GM19239 (cell line): Measurements from ENCODE around the gene RPL13A.

ENCODE experiments used
- DNase-seq: peaks from one replicate; pipeline ENCODE4 v3.0.0; 2011; ENCODE audit warnings: low spot score; ENCODE audit not compliant: insufficient read length
- FAIRE-seq: peaks from 2 replicates; lab custom pipeline; 2011; peaks lifted over from hg19 to GRCh38; lab: Jason Lieb, UNC

RPL13A gene

DNA sequence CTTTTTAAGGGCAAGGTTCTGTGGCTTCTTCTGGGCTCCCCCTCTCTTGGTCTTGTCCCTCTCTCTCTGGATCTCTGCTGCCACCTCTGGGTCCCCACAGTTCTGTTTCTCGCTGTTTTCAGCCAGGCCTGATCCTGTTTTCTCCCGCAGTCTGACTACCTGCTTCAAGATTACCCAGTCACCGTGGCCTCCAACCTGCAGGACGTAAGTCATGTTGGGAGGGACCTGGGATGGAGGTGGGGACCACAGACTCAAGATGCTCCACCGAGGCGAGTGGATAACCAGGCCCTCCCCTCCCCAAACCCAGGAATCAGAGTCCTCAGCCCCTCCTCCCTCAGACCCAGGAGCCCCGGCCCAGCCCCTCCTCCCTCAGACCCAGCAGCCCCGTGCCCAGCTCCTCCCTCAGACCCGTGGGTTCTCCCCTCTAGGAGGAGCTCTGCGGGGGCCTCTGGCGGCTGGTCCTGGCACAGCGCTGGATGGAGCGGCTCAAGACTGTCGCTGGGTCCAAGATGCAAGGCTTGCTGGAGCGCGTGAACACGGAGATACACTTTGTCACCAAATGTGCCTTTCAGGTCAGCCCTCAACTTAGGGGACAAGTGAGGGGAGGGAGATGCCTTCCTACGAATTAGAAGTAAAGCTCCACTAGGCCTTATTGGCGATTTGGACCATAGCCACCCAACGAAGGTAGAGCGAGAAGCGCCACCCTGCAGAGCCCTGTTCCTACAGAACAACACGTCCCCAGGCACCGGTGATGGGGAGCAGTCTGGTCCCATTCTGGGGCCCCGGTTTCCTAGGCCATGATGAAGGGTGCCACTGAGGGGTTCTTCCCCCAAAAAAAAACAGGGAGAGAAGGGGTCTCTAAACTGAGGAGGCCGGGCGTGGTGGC, 11.2 kb upstream of the RPL13A start:
- no peak for DNase-seq

DNA sequence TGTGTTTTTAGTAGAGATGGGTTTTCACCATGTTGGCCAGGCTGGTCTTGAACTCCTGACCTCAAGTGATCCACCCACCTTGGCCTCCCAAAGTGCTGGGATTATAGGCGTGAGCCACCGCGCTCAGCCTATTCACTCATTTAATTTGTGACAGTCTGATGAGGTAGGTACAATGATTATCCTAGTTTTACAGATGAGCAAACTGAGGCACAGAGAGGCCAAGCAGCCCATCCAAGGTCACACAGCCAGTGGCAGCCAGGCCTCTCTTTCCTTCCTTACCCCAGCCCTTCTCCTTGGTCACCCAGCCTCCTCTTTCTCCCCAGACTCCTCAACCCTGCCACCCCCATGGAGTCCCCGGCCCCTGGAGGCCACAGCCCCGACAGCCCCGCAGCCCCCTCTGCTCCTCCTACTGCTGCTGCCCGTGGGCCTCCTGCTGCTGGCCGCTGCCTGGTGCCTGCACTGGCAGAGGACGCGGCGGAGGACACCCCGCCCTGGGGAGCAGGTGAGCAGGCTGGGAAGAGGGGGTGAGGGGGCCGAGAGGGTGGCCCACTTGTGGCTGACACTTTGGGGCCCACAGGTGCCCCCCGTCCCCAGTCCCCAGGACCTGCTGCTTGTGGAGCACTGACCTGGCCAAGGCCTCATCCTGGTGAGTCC, 7.3 kb upstream of the RPL13A start:
- FAIRE-seq (no peak), DNase-seq (no peak)

More for the DNA sequence above, 11.2 kb upstream of the RPL13A start:
- FAIRE-seq: no peak

DNA sequence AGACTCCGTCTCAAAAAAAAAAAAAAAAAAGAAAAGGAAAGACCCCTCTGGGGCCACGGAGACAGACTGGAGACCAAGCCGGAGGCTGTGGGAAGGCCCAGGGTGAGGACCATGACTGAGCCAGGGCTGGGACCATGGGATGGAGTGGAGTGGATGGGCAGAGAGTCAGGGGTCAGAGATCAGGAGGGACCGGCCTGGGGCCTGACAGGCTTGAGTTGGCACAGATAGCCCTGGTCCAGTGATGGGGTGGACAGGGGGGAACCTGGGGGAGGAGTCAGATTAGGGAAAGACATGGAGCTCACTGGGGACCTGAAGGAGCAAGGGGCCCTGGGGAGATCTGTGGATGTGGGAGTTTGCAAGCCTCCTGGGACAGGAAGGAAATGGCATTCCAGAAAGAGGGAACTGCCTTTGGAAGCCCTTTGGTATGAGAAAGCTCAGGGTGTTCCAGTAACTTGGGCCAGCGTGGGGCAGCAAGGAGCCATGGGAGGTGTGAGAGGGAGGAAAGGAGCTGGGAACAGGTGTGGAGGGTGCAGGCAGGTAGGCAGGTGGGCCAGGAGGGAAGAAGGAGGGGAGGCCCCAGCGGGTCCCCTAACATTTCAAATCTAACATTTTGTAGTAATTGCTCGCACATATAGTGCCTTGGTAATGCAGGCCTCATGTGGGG, 6.3 kb upstream of the RPL13A start:
- DNase-seq (no peak), FAIRE-seq (no peak)

DNA sequence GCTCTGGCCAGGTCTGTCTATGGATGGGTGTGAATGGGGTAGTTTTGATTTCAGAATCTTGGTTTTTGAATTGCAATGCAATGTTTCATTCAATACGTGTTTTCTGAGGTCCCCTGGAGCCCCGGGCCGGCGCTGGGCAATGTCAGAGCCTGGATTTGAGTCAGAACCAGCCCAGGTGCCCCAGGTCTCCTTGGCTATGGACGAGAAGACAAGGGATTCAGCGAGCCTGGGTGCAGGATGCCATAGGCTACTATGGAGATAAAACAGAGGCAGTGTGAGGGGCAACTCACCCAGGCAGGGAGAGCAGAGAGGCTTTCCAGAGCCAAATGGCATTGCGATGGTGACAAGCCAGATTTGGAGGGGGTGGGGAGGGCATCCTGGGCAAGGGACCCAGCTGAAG, 1.2 kb upstream of the RPL13A start:
- DNase-seq: no peak
- no peak for FAIRE-seq

DNA sequence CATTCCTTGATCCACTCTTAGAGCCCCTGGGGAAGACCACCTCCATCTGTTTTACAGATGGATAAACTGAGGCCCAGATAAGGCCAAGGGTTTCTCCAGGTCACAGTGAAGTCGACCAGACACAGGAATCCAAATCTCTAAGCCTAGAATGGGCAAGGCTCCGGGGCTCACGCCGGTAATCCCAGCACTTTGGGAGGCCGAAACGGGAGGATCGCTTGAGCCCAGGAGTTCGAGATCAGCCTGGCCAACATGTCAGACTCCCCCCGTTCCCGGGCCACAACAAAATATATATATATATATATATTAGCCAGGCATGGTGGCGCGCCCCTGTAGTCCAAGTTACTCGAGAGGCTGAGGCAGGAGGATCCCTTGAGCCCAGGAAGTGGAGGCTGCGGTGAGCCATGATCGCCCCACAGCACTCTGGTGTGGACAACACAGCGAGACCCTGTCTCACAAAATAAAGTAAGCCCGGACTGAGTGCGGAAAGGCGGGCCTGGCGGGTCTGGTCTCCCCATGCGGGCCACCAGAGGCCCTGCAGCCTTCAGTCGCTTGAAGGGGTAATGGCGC, 615 bp upstream of the RPL13A start:
- FAIRE-seq (no peak), DNase-seq (no peak)

DNA sequence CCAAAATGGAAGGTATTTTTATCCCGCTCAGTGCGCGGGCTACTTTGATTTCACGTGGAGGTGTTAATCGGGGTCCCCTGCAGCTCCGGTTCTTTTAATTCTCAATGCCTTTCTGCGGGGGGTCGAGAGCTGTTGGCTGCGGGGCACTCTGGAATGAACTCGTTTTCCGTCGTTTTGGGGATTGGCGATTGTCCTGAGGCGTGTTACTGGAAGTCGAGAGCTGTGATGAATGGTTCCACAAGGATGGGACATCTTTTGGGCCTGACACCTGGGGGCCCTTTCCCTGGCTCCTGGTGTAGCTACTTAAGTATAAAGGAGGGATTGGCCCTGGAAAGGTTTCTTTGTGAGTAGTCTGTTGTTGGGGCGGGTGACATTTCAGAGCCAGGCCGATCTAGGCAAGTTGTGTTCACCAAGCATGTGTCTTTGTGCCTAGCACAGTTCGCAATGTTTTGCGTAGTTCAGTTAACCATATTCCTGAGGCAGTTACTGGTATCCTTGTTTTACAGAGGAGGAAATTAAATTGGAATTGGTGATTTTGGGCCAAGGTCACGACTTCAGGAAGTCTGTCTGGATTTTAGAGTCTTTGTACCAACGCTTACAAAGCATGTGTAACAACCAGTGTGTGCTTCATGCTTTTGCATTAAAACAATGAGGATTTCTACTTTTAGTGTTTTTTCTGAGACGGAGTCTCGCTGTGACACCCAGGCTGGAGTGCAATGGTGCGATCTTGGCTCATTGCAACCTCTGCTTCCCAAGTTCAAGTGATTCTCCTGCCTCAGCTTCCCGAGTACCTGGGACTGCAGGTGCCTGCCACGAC, 846 bp downstream of the RPL13A start:
- FAIRE-seq (no peak), DNase-seq (no peak)

DNA sequence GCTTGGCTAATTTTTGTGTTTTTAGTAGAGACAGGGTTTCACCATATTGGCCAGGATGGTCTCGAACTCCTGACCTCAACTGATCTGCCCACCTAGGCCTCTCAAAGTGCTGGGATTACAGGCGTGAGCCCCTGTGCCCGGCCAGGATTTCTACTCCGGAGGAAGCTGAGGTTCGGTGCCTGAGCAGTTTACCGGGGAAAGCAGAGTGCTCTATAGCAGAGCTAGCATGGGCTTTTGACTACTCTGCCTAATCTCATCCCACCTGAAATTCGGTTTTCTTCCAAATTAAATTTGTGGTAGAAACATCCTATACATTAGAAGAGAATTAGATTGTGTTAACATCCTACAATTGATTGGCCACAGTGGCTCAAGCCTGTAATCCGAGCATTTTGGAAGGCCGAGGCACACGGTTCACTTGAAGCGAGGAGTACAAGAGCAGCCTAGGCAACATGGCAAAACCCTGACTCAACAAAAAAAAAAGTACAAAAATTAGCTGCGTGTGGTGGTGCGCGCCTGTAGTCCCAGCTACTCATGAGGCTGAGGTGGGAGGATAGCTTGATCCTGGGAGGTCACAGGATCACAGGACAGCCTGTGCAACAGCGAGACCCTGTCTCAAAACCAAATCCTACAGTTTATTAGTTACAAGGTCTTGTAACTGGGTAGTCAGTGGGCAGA, 1.6 kb downstream of the RPL13A start:
- no peak for DNase-seq
- peak; percentile 8 for FAIRE-seq

DNA sequence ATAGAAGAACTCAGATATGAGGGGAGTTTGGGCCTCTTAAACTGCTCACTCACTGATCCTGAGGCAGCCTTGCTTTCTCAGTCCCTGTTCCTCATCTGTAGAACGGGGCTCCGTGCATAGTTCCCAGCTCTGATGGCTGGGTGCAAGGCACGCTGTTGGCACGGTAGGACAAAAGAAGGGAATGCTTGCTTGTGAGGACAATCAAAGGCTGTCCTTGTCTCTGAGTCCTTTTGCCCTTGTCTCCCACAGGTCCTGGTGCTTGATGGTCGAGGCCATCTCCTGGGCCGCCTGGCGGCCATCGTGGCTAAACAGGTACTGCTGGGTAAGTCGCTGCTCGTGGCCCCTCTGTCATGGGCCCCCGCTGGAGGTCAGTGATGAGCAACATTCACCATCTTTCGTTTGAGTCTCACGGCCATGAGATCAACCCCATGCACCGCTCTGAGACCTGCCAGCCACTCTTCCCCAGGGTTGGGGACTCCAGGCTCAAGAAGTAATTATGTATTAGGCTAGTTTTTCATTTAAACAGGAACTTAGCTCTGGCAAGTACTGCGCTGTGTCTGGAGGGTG, 2.3 kb downstream of the RPL13A start:
- DNase-seq (no peak), FAIRE-seq (no peak)

DNA sequence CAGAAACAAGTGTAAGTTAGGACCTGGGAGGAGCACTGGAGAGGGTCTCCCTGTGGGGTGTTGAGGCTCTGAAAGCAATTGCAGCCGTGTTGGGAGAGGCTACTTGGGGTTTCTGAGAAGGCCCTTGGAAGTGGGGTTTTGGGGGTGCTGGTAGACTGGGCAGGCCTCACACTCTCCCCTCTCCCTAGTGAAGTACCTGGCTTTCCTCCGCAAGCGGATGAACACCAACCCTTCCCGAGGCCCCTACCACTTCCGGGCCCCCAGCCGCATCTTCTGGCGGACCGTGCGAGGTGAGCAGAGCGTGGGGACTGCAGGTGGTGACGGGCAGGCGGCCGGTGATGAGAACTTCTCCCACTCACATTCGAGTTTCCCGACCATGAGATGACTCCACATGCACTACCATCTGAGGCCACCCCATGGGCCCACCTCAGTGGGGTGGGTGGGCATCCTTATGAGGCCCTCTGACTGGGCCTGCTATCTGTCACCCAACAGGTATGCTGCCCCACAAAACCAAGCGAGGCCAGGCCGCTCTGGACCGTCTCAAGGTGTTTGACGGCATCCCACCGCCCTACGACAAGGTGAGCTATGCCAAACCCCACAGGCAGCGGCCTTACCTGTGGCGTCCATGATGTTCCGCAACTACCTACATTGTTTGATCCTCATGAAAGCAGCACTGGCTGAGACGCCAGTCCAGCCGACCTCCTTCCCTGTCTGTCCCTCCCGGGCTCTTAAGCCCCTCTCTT, 3.0 kb downstream of the RPL13A start:
- DNase-seq (no peak), FAIRE-seq (no peak)

DNA sequence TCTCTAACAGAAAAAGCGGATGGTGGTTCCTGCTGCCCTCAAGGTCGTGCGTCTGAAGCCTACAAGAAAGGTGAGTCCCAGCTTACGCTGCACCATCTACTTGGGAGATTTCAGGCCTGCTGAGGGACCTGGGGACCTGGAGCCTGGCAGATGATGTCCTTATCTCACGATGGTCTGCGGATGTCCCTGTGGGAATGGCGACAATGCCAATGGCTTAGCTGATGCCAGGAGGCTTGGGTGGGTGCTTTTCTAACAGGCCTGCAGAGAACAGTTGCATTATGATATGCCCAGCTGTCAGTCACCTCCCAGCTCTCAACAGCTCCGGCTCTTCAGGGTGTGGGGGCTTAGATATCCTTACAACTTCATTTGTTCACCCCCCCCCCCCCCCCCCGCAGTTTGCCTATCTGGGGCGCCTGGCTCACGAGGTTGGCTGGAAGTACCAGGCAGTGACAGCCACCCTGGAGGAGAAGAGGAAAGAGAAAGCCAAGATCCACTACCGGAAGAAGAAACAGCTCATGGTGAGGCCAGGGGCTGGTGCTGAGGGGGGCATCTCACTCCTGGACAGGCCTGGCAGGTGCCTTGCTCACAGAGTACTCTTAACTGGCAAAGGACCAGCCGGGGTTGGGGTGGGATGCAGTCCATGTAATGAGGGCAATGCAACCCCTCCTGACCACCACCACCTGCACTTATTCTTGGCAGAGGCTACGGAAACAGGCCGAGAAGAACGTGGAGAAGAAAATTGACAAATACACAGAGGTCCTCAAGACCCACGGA, 3.8 kb downstream of the RPL13A start:
- no peak for FAIRE-seq
- DNase-seq: no peak

DNA sequence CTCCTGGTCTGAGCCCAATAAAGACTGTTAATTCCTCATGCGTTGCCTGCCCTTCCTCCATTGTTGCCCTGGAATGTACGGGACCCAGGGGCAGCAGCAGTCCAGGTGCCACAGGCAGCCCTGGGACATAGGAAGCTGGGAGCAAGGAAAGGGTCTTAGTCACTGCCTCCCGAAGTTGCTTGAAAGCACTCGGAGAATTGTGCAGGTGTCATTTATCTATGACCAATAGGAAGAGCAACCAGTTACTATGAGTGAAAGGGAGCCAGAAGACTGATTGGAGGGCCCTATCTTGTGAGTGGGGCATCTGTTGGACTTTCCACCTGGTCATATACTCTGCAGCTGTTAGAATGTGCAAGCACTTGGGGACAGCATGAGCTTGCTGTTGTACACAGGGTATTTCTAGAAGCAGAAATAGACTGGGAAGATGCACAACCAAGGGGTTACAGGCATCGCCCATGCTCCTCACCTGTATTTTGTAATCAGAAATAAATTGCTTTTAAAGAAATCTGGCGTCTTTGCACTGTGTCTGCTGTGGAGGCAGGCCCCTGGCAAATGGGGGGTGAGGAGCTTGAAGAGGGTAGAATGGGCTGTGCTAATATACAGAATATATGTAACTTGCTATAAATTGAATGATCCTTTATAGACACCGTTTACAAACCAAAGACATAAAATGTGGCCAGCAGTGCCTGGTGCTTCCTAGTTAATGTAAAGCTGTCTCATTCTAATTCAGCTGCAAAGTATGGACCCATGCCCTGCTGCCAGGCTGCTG, 4.6 kb downstream of the RPL13A start:
- DNase-seq (no peak), FAIRE-seq (no peak)

DNA sequence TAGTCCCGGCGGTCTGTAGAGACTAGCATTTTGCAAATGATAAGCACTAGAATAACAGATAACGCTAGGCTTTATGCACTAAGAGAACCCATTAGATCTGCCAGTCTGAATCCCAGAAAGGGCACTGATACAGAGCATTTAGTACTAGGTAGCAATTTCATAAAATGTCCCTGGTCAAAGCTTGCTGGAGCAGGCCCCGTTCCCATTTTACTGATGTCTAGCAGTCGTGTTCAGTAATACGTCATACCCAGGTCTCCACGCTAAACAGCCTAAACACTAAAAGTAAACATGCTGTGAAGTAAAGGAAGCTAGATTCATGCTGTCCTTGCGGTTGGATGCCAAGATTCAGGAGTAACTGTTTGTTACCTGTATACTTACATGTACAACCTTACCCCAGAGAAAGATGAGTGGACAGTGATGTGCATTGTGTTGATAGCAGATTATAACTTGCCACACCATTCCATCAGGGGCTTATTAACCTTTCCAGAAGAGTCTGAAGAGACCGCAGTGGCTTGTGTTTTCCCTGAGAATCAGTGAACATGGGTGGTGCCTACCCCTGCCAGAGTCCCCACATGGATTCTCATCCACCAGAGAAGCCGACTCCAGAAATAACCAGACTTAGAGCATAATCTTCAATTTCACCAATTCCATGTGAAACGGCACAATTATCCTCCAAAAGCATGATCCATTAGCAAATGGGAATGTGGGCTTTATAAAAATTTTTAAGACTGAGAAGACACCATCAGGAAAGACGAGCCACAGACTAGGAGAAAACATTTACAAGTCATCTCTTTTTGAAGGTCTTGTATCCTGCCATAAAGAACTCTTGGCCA, 5.4 kb downstream of the RPL13A start:
- no peak for DNase-seq
- FAIRE-seq: no peak

DNA sequence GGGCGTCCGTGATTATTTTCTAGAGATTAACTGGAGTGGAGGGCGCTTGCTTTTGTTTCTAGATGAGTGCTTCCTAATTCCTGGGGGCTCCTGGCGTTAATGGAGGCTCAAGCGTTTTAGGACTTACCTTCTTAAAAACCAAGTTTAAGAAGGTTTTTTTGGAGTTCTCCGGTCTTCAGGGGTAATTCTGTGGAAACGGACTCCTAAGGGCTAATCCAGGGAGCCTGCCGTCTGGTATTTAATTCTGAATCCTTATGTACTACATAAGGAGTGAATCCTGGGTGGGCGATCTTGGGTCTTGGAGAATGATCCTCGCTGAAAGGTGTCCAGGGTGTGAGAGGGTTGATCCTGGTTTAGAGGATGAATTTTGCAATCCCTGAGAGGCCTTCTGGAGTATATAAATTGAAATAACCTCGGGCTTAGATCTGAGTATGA, 9.2 kb downstream of the RPL13A start:
- FAIRE-seq (no peak), DNase-seq (no peak)

DNA sequence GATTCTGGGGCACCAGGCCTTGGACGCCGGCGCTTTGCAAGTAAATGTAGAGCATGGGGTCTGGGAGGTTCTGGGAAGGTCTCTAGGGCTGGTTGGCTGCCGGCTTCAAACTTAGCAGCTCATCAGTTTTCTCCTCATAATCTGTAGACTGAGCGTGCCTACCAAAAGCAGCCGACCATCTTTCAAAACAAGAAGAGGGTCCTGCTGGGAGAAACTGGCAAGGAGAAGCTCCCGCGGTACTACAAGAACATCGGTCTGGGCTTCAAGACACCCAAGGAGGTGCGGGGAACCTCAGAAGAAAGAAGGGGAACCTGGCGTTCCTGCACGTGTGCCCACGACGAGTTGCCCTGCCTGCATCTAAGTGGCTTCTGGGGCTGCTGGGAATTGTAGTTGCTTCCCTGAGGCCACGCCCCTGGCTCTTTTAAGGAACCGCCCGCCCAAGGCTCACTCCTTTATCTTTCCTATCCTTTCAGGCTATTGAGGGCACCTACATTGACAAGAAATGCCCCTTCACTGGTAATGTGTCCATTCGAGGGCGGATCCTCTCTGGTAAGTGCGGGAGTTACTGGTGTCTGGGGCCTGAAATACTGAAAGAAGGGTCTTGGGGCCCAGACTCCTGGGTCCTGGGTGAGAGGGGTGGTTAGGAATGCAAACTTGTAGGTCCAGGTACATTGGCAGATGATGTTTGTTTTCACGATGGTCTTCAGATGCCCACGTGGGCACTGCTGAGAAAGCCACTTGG, 9.8 kb downstream of the RPL13A start:
- FAIRE-seq (peak; percentile 83), DNase-seq (no peak)

DNA sequence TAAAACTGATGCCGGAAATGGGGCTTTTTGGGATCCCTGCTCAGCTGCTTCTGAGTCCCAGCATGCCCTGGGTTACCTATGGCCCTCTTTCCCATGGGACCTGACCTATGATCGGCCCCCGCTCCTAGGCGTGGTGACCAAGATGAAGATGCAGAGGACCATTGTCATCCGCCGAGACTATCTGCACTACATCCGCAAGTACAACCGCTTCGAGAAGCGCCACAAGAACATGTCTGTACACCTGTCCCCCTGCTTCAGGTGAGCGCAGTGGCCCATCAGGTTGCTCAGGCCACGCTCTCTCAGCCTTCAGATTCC, 10.3 kb downstream of the RPL13A start:
- FAIRE-seq: no peak

DNA sequence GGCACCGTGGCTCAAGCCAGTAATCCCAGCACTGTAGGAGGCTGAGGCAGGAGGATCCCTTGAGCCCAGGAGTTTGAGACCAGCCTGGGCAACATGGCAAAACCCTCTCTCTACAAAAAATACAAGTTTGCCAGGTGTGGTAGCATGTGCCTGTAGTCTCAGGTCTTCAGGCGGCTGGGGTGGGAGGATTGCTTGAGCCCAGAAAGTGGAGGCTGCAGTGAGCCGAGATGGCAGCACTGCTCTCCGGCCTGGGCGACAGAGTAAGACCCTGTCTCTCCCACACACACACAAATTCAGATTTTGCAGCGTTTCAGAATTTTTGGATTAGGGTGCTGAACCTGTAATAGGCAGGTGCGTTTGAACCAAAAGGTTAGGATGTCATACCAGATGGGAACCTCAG, 11.1 kb downstream of the RPL13A start:
- DNase-seq (no peak), FAIRE-seq (no peak)

More for the DNA sequence above, 10.3 kb downstream of the RPL13A start:
- DNase-seq: no peak
